ENCODE results near the gene ANKMY1.

DNA sequence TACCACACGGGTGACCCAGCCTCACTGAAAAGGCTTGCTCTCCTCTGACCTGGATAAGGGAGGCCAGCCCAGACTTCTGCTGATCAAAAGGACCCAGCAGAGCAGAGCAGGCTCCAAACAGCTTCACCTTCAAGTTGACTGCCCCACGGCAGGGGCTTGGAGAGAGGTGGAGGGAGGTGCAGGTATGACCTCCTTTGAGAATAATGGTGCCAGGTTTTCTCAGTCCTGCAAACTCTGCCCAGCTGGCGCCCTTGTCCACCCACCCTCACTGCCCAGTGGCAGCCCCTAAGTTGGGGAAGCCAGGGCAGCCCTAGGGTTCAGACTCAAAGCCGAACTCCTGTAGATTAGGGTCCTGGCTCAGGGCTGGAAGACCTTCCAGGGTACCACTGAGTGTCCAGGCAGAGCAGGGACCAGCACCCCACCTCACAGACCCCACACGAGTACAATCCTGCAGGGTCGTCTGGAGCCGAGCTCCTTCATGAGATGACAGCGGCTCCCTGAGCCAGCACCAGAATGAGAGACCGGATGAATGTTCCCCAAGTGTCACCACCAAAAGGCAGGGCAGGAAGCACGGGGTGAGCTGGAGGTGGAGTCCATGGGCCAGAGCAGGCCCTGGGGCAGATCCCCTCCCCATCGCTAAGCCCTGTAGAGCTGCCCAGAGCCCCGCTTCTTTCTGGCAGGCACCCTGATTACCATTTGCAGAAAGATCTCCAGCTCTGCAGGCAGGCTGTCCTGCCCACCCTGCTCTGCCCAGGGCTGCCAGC lies 125.9 kb downstream of the ANKMY1 start:
- TF ChIP-seq, protein P1, sequence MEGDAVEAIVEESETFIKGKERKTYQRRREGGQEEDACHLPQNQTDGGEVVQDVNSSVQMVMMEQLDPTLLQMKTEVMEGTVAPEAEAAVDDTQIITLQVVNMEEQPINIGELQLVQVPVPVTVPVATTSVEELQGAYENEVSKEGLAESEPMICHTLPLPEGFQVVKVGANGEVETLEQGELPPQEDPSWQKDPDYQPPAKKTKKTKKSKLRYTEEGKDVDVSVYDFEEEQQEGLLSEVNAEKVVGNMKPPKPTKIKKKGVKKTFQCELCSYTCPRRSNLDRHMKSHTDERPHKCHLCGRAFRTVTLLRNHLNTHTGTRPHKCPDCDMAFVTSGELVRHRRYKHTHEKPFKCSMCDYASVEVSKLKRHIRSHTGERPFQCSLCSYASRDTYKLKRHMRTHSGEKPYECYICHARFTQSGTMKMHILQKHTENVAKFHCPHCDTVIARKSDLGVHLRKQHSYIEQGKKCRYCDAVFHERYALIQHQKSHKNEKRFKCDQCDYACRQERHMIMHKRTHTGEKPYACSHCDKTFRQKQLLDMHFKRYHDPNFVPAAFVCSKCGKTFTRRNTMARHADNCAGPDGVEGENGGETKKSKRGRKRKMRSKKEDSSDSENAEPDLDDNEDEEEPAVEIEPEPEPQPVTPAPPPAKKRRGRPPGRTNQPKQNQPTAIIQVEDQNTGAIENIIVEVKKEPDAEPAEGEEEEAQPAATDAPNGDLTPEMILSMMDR (IDR thresholded peaks at IDR 0.05), result no peak
- no peak for TF ChIP-seq POLR2AphosphoS5 (IDR thresholded peaks at IDR 0.05)
- no peak for TF ChIP-seq POLR2A (IDR thresholded peaks at IDR 0.05)

Measured in stomach (tissue), 4 donors.